Measurements from ENCODE around the gene CCDC148.
"Not testable (repeated sequence)": the region's sequence is repeated elsewhere in the genome, so short reads cannot be mapped to it uniquely, and the experiment has no call there.

Gene CCDC148

GRCh38 chr2:158319269-158319668 lies 137.3 kb downstream of the CCDC148 start:
- Histone ChIP-seq H3K27ac (ENCODE audit: low read depth, low read length) (no peak overlapping the region), H3K27me3 (ENCODE audit: control insufficient read depth, insufficient read depth, low read length) (no peaks in the 10 kb centered on the region), H3K4me3 (ENCODE audit: low read depth, low read length) (no peak overlapping the region), H3K36me3 (ENCODE audit: control insufficient read depth, insufficient read depth, low read length) (no peaks in the 10 kb centered on the region), H3K9me3 (ENCODE audit: control insufficient read depth, insufficient read depth, low read depth, low read length) (0 out of 2 replicates have a peak, but pooled peaks cover 6% of the 10 kb centered on the region), H3K4me1 (ENCODE audit: control insufficient read depth, insufficient read depth, low read length) (peaks cover 8% of the 10 kb centered on the region; the same call in 1 of the 2 replicates), H3K9ac (ENCODE audit: low read length) (no peak overlapping the region)

GRCh38 chr2:158317642-158318041 lies 138.9 kb downstream of the CCDC148 start:
- Histone ChIP-seq H3K4me1 (ENCODE audit: control insufficient read depth, insufficient read depth, low read length) (peaks cover 8% of the 10 kb centered on the region; the same call in 1 of the 2 replicates), H3K36me3 (ENCODE audit: control insufficient read depth, insufficient read depth, low read length) (no peaks in the 10 kb centered on the region), H3K9ac (ENCODE audit: low read length) (no peak overlapping the region), H3K27ac (ENCODE audit: low read depth, low read length) (no peak overlapping the region; the same call in 1 of the 2 replicates), H3K27me3 (ENCODE audit: control insufficient read depth, insufficient read depth, low read length) (no peaks in the 10 kb centered on the region), H3K4me3 (ENCODE audit: low read depth, low read length) (no peak overlapping the region), H3K9me3 (ENCODE audit: control insufficient read depth, insufficient read depth, low read depth, low read length) (0 out of 2 replicates have a peak, but pooled peaks cover 6% of the 10 kb centered on the region)

- Histone ChIP-seq H3K9ac (ENCODE audit: low read length) (no peak overlapping the region), H3K9me3 (ENCODE audit: control insufficient read depth, insufficient read depth, low read depth, low read length) (peaks cover 14% of the 10 kb centered on the region; the same call in 1 of the 2 replicates), H3K27me3 (ENCODE audit: control insufficient read depth, insufficient read depth, low read length) (no peaks in the 10 kb centered on the region), H3K4me3 (ENCODE audit: low read depth, low read length) (no peak overlapping the region), H3K36me3 (ENCODE audit: control insufficient read depth, insufficient read depth, low read length) (no peaks in the 10 kb centered on the region), H3K4me1 (ENCODE audit: control insufficient read depth, insufficient read depth, low read length) (peaks cover 8% of the 10 kb centered on the region; the same call in 1 of the 2 replicates), H3K27ac (ENCODE audit: low read depth, low read length) (no peak overlapping the region)
Observed at GRCh38 chr2:158315803-158316414, 140.6 kb downstream of the CCDC148 start.

GRCh38 chr2:158315000-158315399 lies 141.6 kb downstream of the CCDC148 start:
- H3K27me3 ChIP-seq (ENCODE audit: control insufficient read depth, insufficient read depth, low read length): no peaks in the 10 kb centered on the region
- peaks cover 17% of the 10 kb centered on the region; the same call in 1 of the 2 replicates for H3K9me3 ChIP-seq (ENCODE audit: control insufficient read depth, insufficient read depth, low read depth, low read length)
- H3K27ac ChIP-seq (ENCODE audit: low read depth, low read length): no peak overlapping the region
- no peak overlapping the region for H3K9ac ChIP-seq (ENCODE audit: low read length)
- peaks cover 8% of the 10 kb centered on the region; the same call in 1 of the 2 replicates for H3K4me1 ChIP-seq (ENCODE audit: control insufficient read depth, insufficient read depth, low read length)
- no peaks in the 10 kb centered on the region for H3K36me3 ChIP-seq (ENCODE audit: control insufficient read depth, insufficient read depth, low read length)
- H3K4me3 ChIP-seq (ENCODE audit: low read depth, low read length): no peak overlapping the region

GRCh38 chr2:158313734-158314133 lies 142.8 kb downstream of the CCDC148 start:
- Histone ChIP-seq H3K27ac (ENCODE audit: low read depth, low read length) (no peak overlapping the region), H3K27me3 (ENCODE audit: control insufficient read depth, insufficient read depth, low read length) (no peaks in the 10 kb centered on the region), H3K9me3 (ENCODE audit: control insufficient read depth, insufficient read depth, low read depth, low read length) (peaks cover 11% of the 10 kb centered on the region; the same call in 1 of the 2 replicates), H3K36me3 (ENCODE audit: control insufficient read depth, insufficient read depth, low read length) (no peaks in the 10 kb centered on the region), H3K9ac (ENCODE audit: low read length) (no peak overlapping the region), H3K4me1 (ENCODE audit: control insufficient read depth, insufficient read depth, low read length) (peaks cover 5% of the 10 kb centered on the region; the same call in 1 of the 2 replicates), H3K4me3 (ENCODE audit: low read depth, low read length) (no peak overlapping the region)

GRCh38 chr2:158312981-158313380 lies 143.6 kb downstream of the CCDC148 start:
- H3K36me3 ChIP-seq (ENCODE audit: control insufficient read depth, insufficient read depth, low read length): no peaks in the 10 kb centered on the region

GRCh38 chr2:158310407-158310806 lies 146.1 kb downstream of the CCDC148 start:
- not testable (repeated sequence) for H3K27ac ChIP-seq (ENCODE audit: low read depth, low read length); H3K27me3 ChIP-seq (ENCODE audit: control insufficient read depth, insufficient read depth, low read length); H3K9ac ChIP-seq (ENCODE audit: low read length); H3K4me1 ChIP-seq (ENCODE audit: control insufficient read depth, insufficient read depth, low read length); H3K4me3 ChIP-seq (ENCODE audit: low read depth, low read length); H3K36me3 ChIP-seq (ENCODE audit: control insufficient read depth, insufficient read depth, low read length)
- peaks cover 11% of the 10 kb centered on the region; the same call in 1 of the 2 replicates for H3K9me3 ChIP-seq (ENCODE audit: control insufficient read depth, insufficient read depth, low read depth, low read length)

More at GRCh38 chr2:158312981-158313380, 143.6 kb downstream of the CCDC148 start:
- Histone ChIP-seq H3K27ac (ENCODE audit: low read depth, low read length) (no peak overlapping the region), H3K9me3 (ENCODE audit: control insufficient read depth, insufficient read depth, low read depth, low read length) (peaks cover 11% of the 10 kb centered on the region; the same call in 1 of the 2 replicates), H3K4me3 (ENCODE audit: low read depth, low read length) (no peak overlapping the region), H3K9ac (ENCODE audit: low read length) (no peak overlapping the region), H3K27me3 (ENCODE audit: control insufficient read depth, insufficient read depth, low read length) (no peaks in the 10 kb centered on the region), H3K4me1 (ENCODE audit: control insufficient read depth, insufficient read depth, low read length) (peaks cover 5% of the 10 kb centered on the region; the same call in 1 of the 2 replicates)

- no peaks in the 10 kb centered on the region for H3K27me3 ChIP-seq (ENCODE audit: control insufficient read depth, insufficient read depth, low read length)
- no peak overlapping the region for H3K4me3 ChIP-seq (ENCODE audit: low read depth, low read length)
- no peaks in the 10 kb centered on the region for H3K36me3 ChIP-seq (ENCODE audit: control insufficient read depth, insufficient read depth, low read length)
- no peak overlapping the region for H3K27ac ChIP-seq (ENCODE audit: low read depth, low read length)
- no peaks in the 10 kb centered on the region for H3K4me1 ChIP-seq (ENCODE audit: control insufficient read depth, insufficient read depth, low read length)
- no peak overlapping the region for H3K9ac ChIP-seq (ENCODE audit: low read length)
- H3K9me3 ChIP-seq (ENCODE audit: control insufficient read depth, insufficient read depth, low read depth, low read length): no peaks in the 10 kb centered on the region
Observed at GRCh38 chr2:158305501-158305900, 151.1 kb downstream of the CCDC148 start.

- Histone ChIP-seq H3K36me3 (ENCODE audit: control insufficient read depth, insufficient read depth, low read length) (no peaks in the 10 kb centered on the region), H3K9me3 (ENCODE audit: control insufficient read depth, insufficient read depth, low read depth, low read length) (no peaks in the 10 kb centered on the region), H3K27me3 (ENCODE audit: control insufficient read depth, insufficient read depth, low read length) (no peaks in the 10 kb centered on the region), H3K27ac (ENCODE audit: low read depth, low read length) (no peak overlapping the region), H3K4me1 (ENCODE audit: control insufficient read depth, insufficient read depth, low read length) (no peaks in the 10 kb centered on the region), H3K4me3 (ENCODE audit: low read depth, low read length) (no peak overlapping the region), H3K9ac (ENCODE audit: low read length) (no peak overlapping the region)
Observed at GRCh38 chr2:158300394-158300793, 156.2 kb downstream of the CCDC148 start.

- Histone ChIP-seq H3K27ac (ENCODE audit: low read depth, low read length) (no peak overlapping the region), H3K36me3 (ENCODE audit: control insufficient read depth, insufficient read depth, low read length) (no peaks in the 10 kb centered on the region), H3K4me1 (ENCODE audit: control insufficient read depth, insufficient read depth, low read length) (no peaks in the 10 kb centered on the region), H3K9ac (ENCODE audit: low read length) (no peak overlapping the region), H3K4me3 (ENCODE audit: low read depth, low read length) (no peak overlapping the region), H3K27me3 (ENCODE audit: control insufficient read depth, insufficient read depth, low read length) (no peaks in the 10 kb centered on the region), H3K9me3 (ENCODE audit: control insufficient read depth, insufficient read depth, low read depth, low read length) (no peaks in the 10 kb centered on the region)
Observed at GRCh38 chr2:158297606-158298005, 158.9 kb downstream of the CCDC148 start.

GRCh38 chr2:158297120-158297519 lies 159.4 kb downstream of the CCDC148 start:
- H3K4me3 ChIP-seq (ENCODE audit: low read depth, low read length): no peak overlapping the region
- no peaks in the 10 kb centered on the region for H3K4me1 ChIP-seq (ENCODE audit: control insufficient read depth, insufficient read depth, low read length)
- no peak overlapping the region for H3K27ac ChIP-seq (ENCODE audit: low read depth, low read length)
- no peaks in the 10 kb centered on the region for H3K27me3 ChIP-seq (ENCODE audit: control insufficient read depth, insufficient read depth, low read length)
- no peak overlapping the region for H3K9ac ChIP-seq (ENCODE audit: low read length)
- no peaks in the 10 kb centered on the region for H3K36me3 ChIP-seq (ENCODE audit: control insufficient read depth, insufficient read depth, low read length)
- H3K9me3 ChIP-seq (ENCODE audit: control insufficient read depth, insufficient read depth, low read depth, low read length): no peaks in the 10 kb centered on the region

Data from HUES6 (cell line).